Stimulated activated CD4-positive, alpha-beta T cell treated with anti-CD3 and anti-CD28 coated beads, Interleukin-12 subunit alpha, Interleukin-12 subunit beta, amount 100 ng/mL, for 24 hours (primary cell): ENCODE measurements around the gene BLTP1.
"Not testable (repeated sequence)": the region's sequence is repeated elsewhere in the genome, so short reads cannot be mapped to it uniquely, and the experiment has no call there.

Experiments
- DNase-seq, 2 experiments: peaks; one replicate each; pipeline ENCODE4 v3.0.0-alpha.2; 2020; ENCODE audit warnings: low read depth in 2 of 2

The BLTP1 gene

GRCh38 chr4:122151982-122152710, at the start of gene BLTP1:
Gene BLTP1, plus strand, starts transcription at chr4:122152331. Its CDS starts 18,317 bp downstream, at chr4:122170648.
- DNase-seq = peak; percentile 81 to 83

DNA sequence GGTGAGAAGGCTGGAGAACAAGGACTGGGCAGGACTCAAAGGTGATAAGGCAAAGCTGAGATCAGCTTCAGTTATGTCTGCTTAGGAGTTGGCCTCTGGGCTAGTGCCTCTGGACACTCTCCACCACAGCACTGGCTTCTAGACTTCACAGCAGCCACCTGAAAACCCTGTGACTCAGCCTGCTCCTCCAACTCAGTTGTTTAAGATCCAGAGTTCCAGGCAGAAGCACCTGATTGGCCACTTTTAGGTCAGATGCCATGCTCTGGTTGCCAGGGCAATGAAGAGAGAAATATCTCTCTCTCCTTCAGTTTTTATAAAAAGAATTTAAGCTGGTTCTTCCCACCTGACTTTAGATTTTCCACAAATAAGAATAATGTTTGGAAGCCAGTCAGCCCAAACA, 47.9 kb upstream of the BLTP1 start:
- DNase-seq = no peak

DNA sequence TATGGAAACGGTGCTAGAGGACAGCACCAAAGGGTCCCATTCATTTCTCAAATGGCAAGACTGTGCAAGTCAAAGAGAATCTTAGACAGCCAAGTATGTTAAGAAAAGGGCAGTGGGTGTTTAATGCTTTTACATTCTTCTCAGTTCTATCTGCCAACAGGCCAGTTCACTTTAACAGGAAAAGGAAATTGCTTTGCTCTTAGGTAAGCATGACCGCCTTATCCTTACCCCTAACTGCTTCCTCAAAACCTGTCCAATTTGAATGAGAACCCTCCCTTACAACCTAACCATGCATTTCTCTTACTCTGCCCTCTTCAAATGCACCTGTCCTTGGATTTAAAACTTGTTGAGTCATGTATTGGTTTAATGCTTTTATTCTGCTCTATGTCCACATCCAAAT, 44.5 kb upstream of the BLTP1 start:
- DNase-seq = no peak

DNA sequence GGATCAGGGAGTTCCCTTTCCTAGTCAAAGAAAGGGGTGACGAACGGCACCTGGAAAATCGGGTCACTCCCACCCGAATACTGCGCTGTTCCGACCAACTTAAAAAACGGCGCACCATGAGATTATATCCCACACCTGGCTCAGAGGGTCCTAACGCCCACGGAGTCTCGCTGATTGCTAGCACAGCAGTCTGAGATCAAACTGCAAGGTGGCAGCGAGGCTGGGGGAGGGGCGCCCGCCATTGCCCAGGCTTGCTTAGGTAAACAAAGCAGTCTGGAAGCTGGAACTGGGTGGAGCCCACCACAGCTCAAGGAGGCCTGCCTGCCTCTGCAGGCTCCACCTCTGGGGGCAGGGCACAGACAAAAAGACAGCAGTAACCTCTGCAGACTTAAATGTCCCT, 41.8 kb upstream of the BLTP1 start:
- DNase-seq = not testable (repeated sequence)

GRCh38 chr4:122117743-122118142, 34.4 kb upstream of the BLTP1 start:
- DNase-seq = no peak

DNA sequence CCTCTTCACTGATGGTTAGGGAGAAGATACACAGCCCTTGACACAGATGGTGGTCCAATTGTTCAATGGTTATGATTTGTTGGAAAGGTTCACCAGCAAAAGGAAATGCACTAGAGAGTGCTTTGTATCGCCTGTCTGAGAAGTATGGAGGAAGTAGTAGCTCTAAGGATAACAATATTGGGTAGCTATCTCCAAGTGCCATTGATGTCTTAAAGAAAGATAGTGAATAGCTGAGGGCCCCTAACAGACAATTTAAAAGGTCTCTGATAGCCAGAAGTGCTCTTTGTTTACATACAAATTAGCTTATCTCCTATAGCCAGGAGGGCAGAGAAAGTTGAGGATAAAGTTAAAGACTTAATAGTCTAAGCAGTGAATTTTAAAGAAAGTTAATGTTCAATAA, 33.9 kb upstream of the BLTP1 start:
- no peak for DNase-seq

DNA sequence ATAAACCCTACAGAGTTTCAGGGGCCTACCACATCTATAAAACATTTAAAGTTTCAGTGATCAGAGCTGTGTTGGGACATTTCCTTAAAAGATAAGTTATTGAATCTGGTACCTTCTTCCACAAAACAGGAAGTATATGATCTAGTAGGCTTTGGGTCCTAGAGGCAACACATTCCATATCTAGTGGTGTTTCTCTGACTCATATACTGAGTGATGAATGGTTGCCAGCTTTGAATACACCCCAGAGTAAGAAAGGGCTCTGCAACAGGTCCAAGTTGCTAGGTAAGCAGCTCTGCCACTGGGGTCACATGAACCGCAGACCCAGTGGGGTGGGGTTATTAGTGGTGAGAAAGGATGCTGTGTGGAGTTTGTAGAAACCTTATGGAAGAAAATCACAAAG, 32.4 kb upstream of the BLTP1 start:
- DNase-seq = no peak

GRCh38 chr4:122121593-122121992, 30.5 kb upstream of the BLTP1 start:
- no peak for DNase-seq

- DNase-seq = no peak
Measured at GRCh38 chr4:122122083-122122482, 30.0 kb upstream of the BLTP1 start.

DNA sequence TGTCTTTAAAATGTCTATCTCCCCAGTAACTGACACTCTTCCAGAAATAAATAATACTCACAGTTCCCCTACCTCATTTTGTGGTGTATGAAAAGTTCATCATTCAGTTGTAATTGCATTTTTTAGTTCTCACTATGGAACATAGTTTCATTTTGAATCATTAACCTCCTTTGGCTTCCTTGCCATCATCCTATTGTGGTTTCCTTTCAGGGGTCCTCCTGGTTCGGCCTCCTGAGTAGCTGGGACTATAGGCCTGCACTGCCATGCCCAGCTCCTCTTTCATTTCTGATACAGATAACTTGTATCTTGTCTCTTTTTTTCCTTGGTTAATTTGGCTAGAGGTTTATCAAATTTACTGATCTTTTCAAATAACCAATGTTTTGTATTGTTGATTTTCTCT, 23.1 kb upstream of the BLTP1 start:
- no peak for DNase-seq

DNA sequence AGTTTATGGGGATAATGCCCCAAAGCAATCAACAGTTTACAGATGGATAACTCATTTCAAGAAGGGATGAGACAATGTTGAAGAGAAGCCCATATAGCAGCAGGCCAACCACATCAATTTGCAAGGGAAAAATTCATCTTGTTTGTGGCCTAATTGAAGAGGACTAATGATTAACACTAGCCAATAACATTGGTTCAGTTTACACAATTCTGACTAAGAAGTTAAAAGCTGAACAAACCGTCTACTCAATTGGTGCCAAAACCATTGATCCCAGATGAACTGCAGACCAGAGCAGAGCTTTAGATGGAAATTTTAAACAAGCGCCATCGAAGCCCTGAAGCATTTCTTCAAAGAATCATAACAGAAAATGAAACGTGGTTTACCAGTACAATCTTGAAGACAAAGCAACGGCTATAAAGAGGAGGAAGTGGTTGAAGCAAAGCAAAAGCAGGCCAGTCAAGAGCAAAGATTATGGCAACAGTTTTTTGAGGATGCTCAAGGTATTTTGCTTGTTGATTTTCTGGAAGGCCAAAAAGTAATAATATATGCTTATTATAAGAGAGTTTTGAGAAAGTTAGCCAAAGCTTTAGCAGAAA, 20.5 kb upstream of the BLTP1 start:
- DNase-seq = no peak

GRCh38 chr4:122132891-122133290, 19.2 kb upstream of the BLTP1 start:
- no peak for DNase-seq

DNA sequence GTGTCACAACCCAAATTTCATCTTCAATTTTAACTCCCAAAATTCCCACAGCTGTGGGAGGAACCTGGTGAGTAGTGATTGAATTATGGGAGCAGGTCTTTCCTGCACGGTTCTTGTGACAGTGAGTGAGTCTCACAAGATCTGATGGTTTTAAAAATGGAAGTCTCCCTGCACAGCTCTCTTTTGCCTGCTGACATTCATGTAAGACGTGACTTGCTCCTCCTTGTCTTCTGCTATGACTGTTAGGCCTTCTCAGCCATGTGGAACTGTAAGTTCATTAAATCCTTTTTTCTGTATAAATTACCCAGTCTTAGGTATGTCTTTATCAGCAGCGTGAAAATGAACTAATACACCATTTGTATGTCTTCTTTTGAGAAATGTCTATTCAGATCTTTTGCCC, 13.0 kb upstream of the BLTP1 start:
- no peak for DNase-seq

GRCh38 chr4:122140834-122141233, 11.3 kb upstream of the BLTP1 start:
- DNase-seq = no peak

DNA sequence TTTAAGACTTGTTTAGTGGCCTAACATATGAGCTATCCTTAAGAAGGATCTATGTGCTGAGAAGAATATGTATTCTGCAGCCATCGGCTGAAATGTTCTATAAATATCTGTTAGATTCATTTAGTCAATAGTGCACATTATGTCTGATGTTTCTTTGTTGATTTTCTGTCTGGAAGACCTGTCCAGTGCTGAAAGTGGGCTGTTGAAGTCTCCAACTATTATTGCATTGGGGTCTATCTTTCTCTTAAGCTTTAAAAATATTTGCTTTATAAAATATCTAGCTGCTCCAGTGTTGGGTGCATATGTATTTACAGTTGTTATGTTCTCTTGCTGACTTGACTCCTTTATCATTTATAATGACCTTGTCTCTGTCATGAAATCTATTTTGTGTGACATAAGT, 9.4 kb upstream of the BLTP1 start:
- no peak for DNase-seq

DNA sequence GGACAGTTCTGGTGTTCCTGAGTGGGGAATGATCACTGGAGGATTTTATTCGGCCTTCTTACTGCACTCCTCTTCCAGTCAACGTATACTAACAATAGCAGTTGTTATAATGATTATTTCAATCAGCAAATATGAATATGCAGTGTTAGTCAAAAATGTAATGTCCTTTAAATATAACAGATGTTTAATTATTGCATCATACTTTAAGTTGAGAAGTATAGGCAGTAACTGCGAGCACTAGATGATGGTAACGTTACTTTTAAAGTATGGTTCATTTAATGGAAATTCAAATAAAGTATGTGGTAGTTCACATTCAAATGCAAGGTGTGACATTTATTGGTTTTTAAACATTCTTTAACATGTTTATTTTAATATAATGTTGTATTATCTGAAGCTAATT, 5.5 kb upstream of the BLTP1 start:
- no peak for DNase-seq

DNA sequence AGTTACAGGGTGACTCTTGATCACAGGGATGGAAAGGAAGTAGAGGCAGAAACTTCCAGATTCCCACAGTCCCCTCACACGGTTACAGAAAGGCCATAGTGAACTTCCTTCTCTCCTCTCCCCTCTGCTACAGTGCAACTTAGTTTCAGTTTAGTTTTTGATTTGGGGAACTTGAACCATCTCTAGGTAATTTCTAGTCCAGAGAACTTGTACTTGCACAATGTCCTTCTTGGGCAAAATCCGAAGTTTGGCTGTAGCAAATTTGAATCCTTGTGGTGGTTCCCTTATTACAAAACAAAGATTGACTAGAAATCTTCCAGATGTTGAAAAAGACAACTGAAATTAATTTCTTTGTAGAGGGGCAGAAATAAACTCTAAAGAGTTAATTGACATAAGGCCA, 1.2 kb upstream of the BLTP1 start:
- DNase-seq = no peak

DNA sequence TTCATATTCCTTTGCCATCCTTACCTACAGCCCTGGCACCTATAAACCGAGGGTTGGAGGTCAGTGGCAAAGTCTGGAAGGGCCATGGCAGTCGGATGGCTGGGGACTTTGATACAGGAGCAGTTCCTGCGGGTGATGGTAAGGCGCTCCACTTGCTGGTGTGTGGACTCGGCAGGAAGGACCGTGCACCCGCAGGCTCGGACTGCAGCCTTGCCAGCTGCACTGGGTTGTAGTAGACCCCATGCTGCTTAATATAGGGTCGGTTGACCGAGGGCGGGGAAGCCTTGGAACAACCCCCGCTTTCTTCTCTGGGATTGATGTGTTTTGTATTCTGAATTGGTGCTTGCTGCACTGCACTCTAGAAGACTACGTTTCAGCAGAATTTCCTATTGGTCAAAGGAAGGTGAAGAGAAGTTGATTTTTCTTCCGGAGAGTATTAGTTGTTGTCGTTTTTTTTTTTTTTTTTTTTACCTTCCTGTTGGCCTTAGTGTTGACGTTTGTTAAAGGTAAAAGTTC, 638 bp downstream of the BLTP1 start:
- peak in 1 of 2 experiments; percentile 6 for DNase-seq

- DNase-seq = no peak
Measured at GRCh38 chr4:122156819-122157218, 4.7 kb downstream of the BLTP1 start.

GRCh38 chr4:122163301-122163700, 11.2 kb downstream of the BLTP1 start:
- DNase-seq = no peak

DNA sequence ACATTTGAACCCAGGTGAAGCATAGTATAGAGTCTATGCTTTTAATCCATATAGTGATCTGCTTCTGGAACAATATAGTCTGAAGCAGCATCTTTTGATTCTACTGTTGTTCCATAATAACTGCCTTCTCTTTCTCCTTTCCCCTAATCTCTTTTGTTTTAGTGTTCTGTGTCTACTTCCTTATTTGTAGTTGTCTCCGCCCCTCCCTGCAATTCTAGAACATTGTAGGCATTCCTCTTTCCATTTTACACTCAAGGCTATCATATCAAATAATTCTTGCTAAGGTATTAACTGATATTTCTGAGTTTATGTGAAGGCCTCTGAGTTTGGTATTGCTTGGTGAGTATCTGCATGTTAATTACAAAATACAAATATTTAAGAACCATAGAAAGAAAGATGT, 11.6 kb downstream of the BLTP1 start:
- DNase-seq = no peak

- no peak for DNase-seq
Measured at GRCh38 chr4:122167369-122167768, 15.2 kb downstream of the BLTP1 start.

GRCh38 chr4:122170775-122171174, 18.6 kb downstream of the BLTP1 start:
- DNase-seq = no peak

DNA sequence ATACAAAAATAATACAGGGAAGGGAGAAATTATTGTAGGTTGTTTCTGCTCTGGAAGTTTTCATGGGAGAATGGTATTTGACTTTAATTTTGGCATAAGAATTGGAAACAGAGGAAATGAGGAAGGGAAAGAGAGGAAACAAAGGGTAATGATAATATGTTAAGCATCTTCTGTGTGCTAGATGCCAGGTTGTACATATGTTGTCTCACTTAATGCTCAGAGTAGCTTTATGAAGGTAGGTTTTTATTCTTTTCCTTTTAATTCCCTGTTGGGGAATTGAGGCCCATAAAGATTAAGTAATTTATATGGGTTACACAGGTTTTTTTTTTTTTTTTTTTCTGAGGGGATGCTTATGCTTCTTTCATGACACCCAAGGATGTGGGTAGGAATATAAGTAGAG, 19.2 kb downstream of the BLTP1 start:
- DNase-seq = no peak
